Endothelial cell of umbilical vein (primary cell): ENCODE data around the gene KCNH1. TPM values are rescaled to one million over a fixed set of nuclear protein-coding genes. Genes with fewer than 3 reads are reported as not detected.

Experiments
- BruUV-seq: library from RNA; stranded (reverse); fragments of 400-500 nt; replicated peaks from 2 replicates; lab custom pipeline; 2021; lab: Mats Ljungman, UMichigan
- CTCF ChIA-PET: fragments of 300-600, 350-600 bp; sonication (Branson Sonifier 250); formaldehyde crosslinking; loops from one replicate; lab custom pipeline; 2021; ENCODE audit warnings: antibody characterized with exemption, inconsistent platforms; lab: Charles Lee
- POLR2A ChIA-PET: fragments of 300-600, 350-600 bp; sonication (Branson Sonifier 250); formaldehyde crosslinking; loops from one replicate; lab custom pipeline; 2021; ENCODE audit warnings: antibody characterized with exemption, inconsistent platforms; lab: Charles Lee
- DNase-seq: peaks from one replicate; pipeline ENCODE4 v3.0.0-alpha.2; 2011; ENCODE audit warnings: low read depth, low spot score
- FAIRE-seq: peaks from 2 replicates; lab custom pipeline; 2011; peaks lifted over from hg19 to GRCh38; lab: Jason Lieb, UNC
- H2AFZ ChIP-seq: 2 replicates; pipeline ENCODE4 v1.6.0; 2012; ENCODE audit warnings: low read depth, low read length, control low read depth, inconsistent platforms
- H3K27ac ChIP-seq: 2 replicates; pipeline ENCODE4 v1.5.1; 2011; ENCODE audit warnings: low read depth, mild to moderate bottlenecking, control low read depth, low read length, moderate library complexity; ENCODE audit not compliant: insufficient read depth
- H3K27me3 ChIP-seq, 2 experiments: 2 replicates each; pipeline versions ENCODE4 v1.6.0 to v1.6.1; 2011; ENCODE audit warnings: low read length in 2 of 2, mixed read lengths in 1 of 2; ENCODE audit not compliant: control insufficient read depth in 2 of 2, insufficient read depth in 2 of 2
- H3K36me3 ChIP-seq, 2 experiments: 2 replicates in 1 of 2; 3 replicates in 1 of 2; pipeline ENCODE4 v1.5.1; 2011; ENCODE audit warnings: low read length in 2 of 2, mild to moderate bottlenecking in 1 of 2, moderate library complexity in 1 of 2; ENCODE audit not compliant: control insufficient read depth in 2 of 2, insufficient read depth in 2 of 2; ENCODE audit errors: extremely low read depth in 1 of 2
- H3K4me1 ChIP-seq: 3 replicates; pipeline ENCODE4 v1.5.1; 2011; ENCODE audit warnings: mild to moderate bottlenecking, low read length; ENCODE audit not compliant: control insufficient read depth, insufficient read depth; ENCODE audit errors: extremely low read depth
- H3K4me2 ChIP-seq: 2 replicates; pipeline ENCODE4 v1.6.1; 2011; ENCODE audit warnings: low read length, control low read depth, mixed read lengths; ENCODE audit not compliant: insufficient read depth
- H3K4me3 ChIP-seq, 3 experiments: fragments of 200-600 bp in 1 of 3; sonication (generic), shearing (Covaris generic) in 1 of 3; replicated peaks in 1 of 3; 2 replicates each; pipeline ENCODE4 v1.5.1; 2011 to 2016; ENCODE audit warnings: control low read depth in 3 of 3, low read length in 3 of 3, mild to moderate bottlenecking in 2 of 3, inconsistent platforms in 1 of 3, low read depth in 1 of 3, moderate library complexity in 1 of 3; ENCODE audit not compliant: insufficient read depth in 1 of 3
- H3K79me2 ChIP-seq: 2 replicates; pipeline ENCODE4 v1.6.0; 2012; ENCODE audit warnings: low read length, inconsistent platforms; ENCODE audit not compliant: control insufficient read depth, insufficient read depth
- H3K9ac ChIP-seq: replicated peaks from 2 replicates; pipeline ENCODE3; 2011; ENCODE audit warnings: low read length, control low read depth; ENCODE audit not compliant: insufficient read depth; ENCODE audit errors: extremely low read depth
- H3K9me1 ChIP-seq: replicated peaks from 3 replicates; pipeline ENCODE4 v1.6.0; 2011; ENCODE audit warnings: mild to moderate bottlenecking, low read length; ENCODE audit not compliant: control insufficient read depth, insufficient read depth; ENCODE audit errors: extremely low read depth
- H3K9me3 ChIP-seq: replicated peaks from 2 replicates; pipeline ENCODE4 v1.5.1; 2012; ENCODE audit warnings: low read length, inconsistent platforms; ENCODE audit not compliant: control insufficient read depth, insufficient read depth
- H4K20me1 ChIP-seq: replicated peaks from 2 replicates; pipeline ENCODE3; 2011; ENCODE audit warnings: mild to moderate bottlenecking, low read length; ENCODE audit not compliant: control insufficient read depth, insufficient read depth; ENCODE audit errors: extremely low read depth
- FOS ChIP-seq: IDR thresholded peaks from 2 replicates; pipeline ENCODE4 v1.6.1; 2011; ENCODE audit warnings: mild to moderate bottlenecking, low read length, moderate library complexity, borderline replicate concordance; ENCODE audit not compliant: insufficient read depth
- GATA2 ChIP-seq: IDR thresholded peaks from 2 replicates; pipeline ENCODE4 v1.7.0; 2011; ENCODE audit warnings: low read depth, mild to moderate bottlenecking, moderate library complexity, mixed read lengths, low read length; ENCODE audit not compliant: insufficient read length, insufficient read depth
- JUN ChIP-seq: IDR thresholded peaks from 2 replicates; pipeline ENCODE4 v1.6.1; 2011; ENCODE audit warnings: borderline replicate concordance, low read depth; ENCODE audit not compliant: insufficient read length, insufficient read depth
- POLR2A ChIP-seq: IDR thresholded peaks from 2 replicates; pipeline ENCODE4 v1.6.1; 2012; ENCODE audit warnings: low read depth, mild to moderate bottlenecking, control low read depth, low read length
- POLR2AphosphoS5 ChIP-seq: IDR thresholded peaks from 2 replicates; pipeline ENCODE4 v1.6.1; 2012; ENCODE audit warnings: low read depth, mild to moderate bottlenecking, control low read depth, low read length, moderate library complexity; ENCODE audit not compliant: insufficient read depth
- dilution Hi-C: fragments of 300-500 bp; cut with MboI; formaldehyde crosslinking; loops from one replicate; pipeline ENCODE4 v1.15.0; 2019; ENCODE audit warnings: low sequenced_read_pairs; ENCODE audit not compliant: extremely low pct_ligation_motif_present
- intact Hi-C: fragments of 100-400 bp; cut with micrococcal nuclease; formaldehyde crosslinking; loops from one replicate; pipeline ENCODE4 v1.10.0; 2022
- polyA plus RNA-seq, 4 experiments: library from polyadenylated mRNA; depleted of rRNA in 3 of 4; stranded (reverse) in 3 of 4; unstranded in 1 of 4; fragments of >200 nt; gene quantifications; 2 replicates each; pipeline versions ENCODE4 v1.2.1 to v1.2.3, GENCODE V29; 2011 to 2012; ENCODE audit warnings: missing spikeins in 1 of 4
- total RNA-seq: library from RNA; stranded (reverse); gene quantifications from 2 replicates; pipeline ENCODE4 v1.2.3, GENCODE V29; 2021
- TF ChIP-seq, protein P1 (sequence below), 2 donors: IDR thresholded peaks; 1 replicate in 1 of 2; 2 replicates in 1 of 2; pipeline ENCODE4 v1.5.1; 2011; ENCODE audit warnings: low read length in 2 of 2, mild to moderate bottlenecking in 2 of 2, moderate library complexity in 2 of 2, control low read depth in 1 of 2, inconsistent platforms in 1 of 2, low read depth in 1 of 2; ENCODE audit not compliant: insufficient read depth in 1 of 2; ENCODE audit errors: extremely low read depth in 1 of 2

KCNH1 gene
- total and polyA plus RNA-seq, 2 donors (not counting 3 experiments of a cell fraction or from before 2014, with no cell fraction given) = not detected

DNA sequence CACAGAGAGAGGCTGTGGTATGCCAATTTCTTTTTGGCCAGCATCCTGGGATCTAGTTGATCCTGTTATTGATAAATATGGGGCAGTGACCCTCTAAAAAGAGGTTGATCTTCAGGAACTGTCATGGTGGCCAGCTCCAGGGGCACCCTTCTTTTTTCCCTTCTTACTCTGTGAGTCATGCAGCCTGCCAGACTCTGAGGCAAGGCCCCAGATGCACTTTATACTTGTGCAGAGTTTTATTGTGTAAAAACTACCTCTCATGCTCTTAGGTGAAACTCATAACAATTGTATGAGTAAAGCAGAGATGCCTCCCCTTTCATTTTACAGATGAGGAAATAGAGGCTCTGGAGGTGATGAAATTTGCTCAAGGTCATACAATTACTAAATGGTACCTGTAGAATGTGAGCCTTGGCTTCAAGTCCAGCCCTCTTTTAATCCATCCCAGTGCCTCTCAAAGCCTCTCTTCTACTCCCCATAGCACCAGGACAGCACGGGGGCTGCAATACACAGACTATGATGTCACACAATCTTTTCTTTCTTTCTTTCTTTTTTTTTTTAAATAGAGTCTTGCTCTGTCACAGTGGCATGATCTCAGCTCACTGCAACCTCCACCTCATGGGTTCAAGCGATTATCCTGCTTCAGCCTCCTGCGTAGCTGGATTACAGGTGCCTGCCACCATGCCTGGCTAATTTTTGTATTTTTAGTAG is 387.8 kb downstream of the KCNH1 start:
- POLR2A ChIA-PET = no interaction called here
- Histone ChIP-seq H2AFZ (no peak overlapping the region), H3K9me1 (no peaks in the 10 kb centered on the region), H3K4me2 (no peak overlapping the region), H3K4me1 (no peaks in the 10 kb centered on the region), H3K4me3 (no peak overlapping the region), H3K79me2 (no peaks in the 10 kb centered on the region), H3K27me3 (no peaks in the 10 kb centered on the region), H3K9ac (no peak overlapping the region), H3K27ac (no peak overlapping the region), H3K9me3 (peaks cover 2% of the 10 kb centered on the region), H3K36me3 (no peaks in the 10 kb centered on the region), H4K20me1 (no peaks in the 10 kb centered on the region)
- FAIRE-seq (no peak), DNase-seq (no peak)
- CTCF ChIA-PET = no interaction called here
- no TSS peak for BruUV-seq
- dilution Hi-C loops = no loop called here
- intact Hi-C loops = no loop called here
- TF ChIP-seq POLR2A (no peak), JUN (no peak), POLR2AphosphoS5 (no peak), FOS (no peak), GATA2 (no peak)
- TF ChIP-seq, protein P1, sequence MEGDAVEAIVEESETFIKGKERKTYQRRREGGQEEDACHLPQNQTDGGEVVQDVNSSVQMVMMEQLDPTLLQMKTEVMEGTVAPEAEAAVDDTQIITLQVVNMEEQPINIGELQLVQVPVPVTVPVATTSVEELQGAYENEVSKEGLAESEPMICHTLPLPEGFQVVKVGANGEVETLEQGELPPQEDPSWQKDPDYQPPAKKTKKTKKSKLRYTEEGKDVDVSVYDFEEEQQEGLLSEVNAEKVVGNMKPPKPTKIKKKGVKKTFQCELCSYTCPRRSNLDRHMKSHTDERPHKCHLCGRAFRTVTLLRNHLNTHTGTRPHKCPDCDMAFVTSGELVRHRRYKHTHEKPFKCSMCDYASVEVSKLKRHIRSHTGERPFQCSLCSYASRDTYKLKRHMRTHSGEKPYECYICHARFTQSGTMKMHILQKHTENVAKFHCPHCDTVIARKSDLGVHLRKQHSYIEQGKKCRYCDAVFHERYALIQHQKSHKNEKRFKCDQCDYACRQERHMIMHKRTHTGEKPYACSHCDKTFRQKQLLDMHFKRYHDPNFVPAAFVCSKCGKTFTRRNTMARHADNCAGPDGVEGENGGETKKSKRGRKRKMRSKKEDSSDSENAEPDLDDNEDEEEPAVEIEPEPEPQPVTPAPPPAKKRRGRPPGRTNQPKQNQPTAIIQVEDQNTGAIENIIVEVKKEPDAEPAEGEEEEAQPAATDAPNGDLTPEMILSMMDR (IDR thresholded peaks at IDR 0.05; ENCODE audit: extremely low read depth in 1 of 2, insufficient read depth in 1 of 2, low read depth in 1 of 2, low read length in 2 of 2) = no peak
